Liver (tissue), 9 donors: ENCODE measurements around the gene PLEKHA6. TPM values are rescaled to one million over a fixed set of nuclear protein-coding genes. Genes with fewer than 3 reads are reported as not detected.

ENCODE experiments used
- DNase-seq: peaks from one replicate; pipeline ENCODE4 v3.0.0-alpha.2; 2017; ENCODE audit warnings: low spot score
- H3K27ac ChIP-seq, 2 donors: one replicate each; pipeline ENCODE4 v1.7.0; 2013; ENCODE audit warnings: inconsistent platforms in 2 of 2, low read length in 2 of 2, control low read depth in 1 of 2, low read depth in 1 of 2, mild to moderate bottlenecking in 1 of 2
- H3K27me3 ChIP-seq, 4 donors: one replicate each; pipeline versions ENCODE4 v1.6.1 to v1.7.0; 2013; ENCODE audit warnings: low read length in 3 of 4, inconsistent platforms in 1 of 4, mild to moderate bottlenecking in 1 of 4, moderate library complexity in 1 of 4; ENCODE audit not compliant: control insufficient read depth in 4 of 4, insufficient read depth in 4 of 4
- H3K36me3 ChIP-seq, 4 donors: one replicate each; pipeline versions ENCODE4 v1.6.1 to v1.7.0; 2013; ENCODE audit warnings: low read length in 3 of 4, mild to moderate bottlenecking in 3 of 4, low read depth in 1 of 4, moderate library complexity in 1 of 4; ENCODE audit not compliant: control insufficient read depth in 4 of 4, insufficient read depth in 3 of 4
- H3K4me1 ChIP-seq, 4 donors: one replicate each; pipeline versions ENCODE4 v1.6.1 to v1.7.0; 2013; ENCODE audit warnings: low read length in 3 of 4, mild to moderate bottlenecking in 3 of 4, moderate library complexity in 1 of 4; ENCODE audit not compliant: control insufficient read depth in 4 of 4, insufficient read depth in 4 of 4
- H3K4me3 ChIP-seq, 3 donors: one replicate each; pipeline versions ENCODE4 v1.6.1 to v1.7.0; 2013; ENCODE audit warnings: low read length in 3 of 3, control low read depth in 1 of 3, low read depth in 1 of 3, mild to moderate bottlenecking in 1 of 3
- H3K9ac ChIP-seq, 2 donors: one replicate each; pipeline ENCODE4 v1.7.0; 2013; ENCODE audit warnings: low read length in 2 of 2, mild to moderate bottlenecking in 2 of 2, moderate library complexity in 2 of 2, control low read depth in 1 of 2, low read depth in 1 of 2
- H3K9me3 ChIP-seq, 4 donors: one replicate each; pipeline versions ENCODE4 v1.6.1 to v1.7.0; 2013; ENCODE audit warnings: low read length in 3 of 4; ENCODE audit not compliant: control insufficient read depth in 4 of 4
- ATF3 ChIP-seq: IDR thresholded peaks from 2 replicates; pipeline ENCODE4 v1.6.1; 2016; ENCODE audit warnings: antibody characterized with exemption
- CTCF ChIP-seq: fragments of 150-350 bp; IDR thresholded peaks from 2 replicates; pipeline ENCODE4 v1.5.1; 2017; ENCODE audit warnings: improper control_type of control experiment, low read depth, low read length; ENCODE audit not compliant: missing input control
- EGR1 ChIP-seq, 2 donors: IDR thresholded peaks; 2 replicates each; pipeline ENCODE4 v1.6.1; 2016 to 2018; ENCODE audit warnings: antibody characterized with exemption in 2 of 2, low read depth in 2 of 2
- FOXA1 ChIP-seq: IDR thresholded peaks from 2 replicates; pipeline ENCODE4 v1.6.1; 2016; ENCODE audit warnings: antibody characterized with exemption
- FOXA2 ChIP-seq: IDR thresholded peaks from 2 replicates; pipeline ENCODE4 v1.6.1; 2016; ENCODE audit warnings: antibody characterized with exemption
- GABPA ChIP-seq, 2 donors: IDR thresholded peaks in 1 of 2; conservative IDR thresholded peaks in 1 of 2; 2 replicates each; pipeline ENCODE4 v1.6.1; 2016; ENCODE audit warnings: antibody characterized with exemption in 2 of 2, mild to moderate bottlenecking in 1 of 2, moderate library complexity in 1 of 2
- HNF4A ChIP-seq, 2 donors: conservative IDR thresholded peaks; 2 replicates each; pipeline ENCODE4 v1.6.1; 2016; ENCODE audit warnings: antibody characterized with exemption in 2 of 2, mild to moderate bottlenecking in 2 of 2
- HNF4G ChIP-seq: IDR thresholded peaks from 2 replicates; pipeline ENCODE4 v1.6.1; 2016; ENCODE audit warnings: antibody characterized with exemption
- JUND ChIP-seq, 2 donors: IDR thresholded peaks; 2 replicates each; pipeline ENCODE4 v1.6.1; 2016; ENCODE audit warnings: antibody characterized with exemption in 2 of 2
- NR2F2 ChIP-seq: IDR thresholded peaks from 2 replicates; pipeline ENCODE4 v1.6.1; 2016; ENCODE audit warnings: antibody characterized with exemption
- REST ChIP-seq: IDR thresholded peaks from 2 replicates; pipeline ENCODE4 v1.6.1; 2016; ENCODE audit warnings: antibody characterized with exemption, mild to moderate bottlenecking
- RXRA ChIP-seq, 2 donors: IDR thresholded peaks; 2 replicates each; pipeline ENCODE4 v1.6.1; 2017 to 2018; ENCODE audit warnings: antibody characterized with exemption in 2 of 2, mild to moderate bottlenecking in 1 of 2
- SP1 ChIP-seq: IDR thresholded peaks from 2 replicates; pipeline ENCODE4 v1.6.1; 2018; ENCODE audit warnings: antibody characterized with exemption, mild to moderate bottlenecking
- TAF1 ChIP-seq: conservative IDR thresholded peaks from 2 replicates; pipeline ENCODE4 v1.6.1; 2016; ENCODE audit warnings: antibody characterized with exemption, mild to moderate bottlenecking
- YY1 ChIP-seq: IDR thresholded peaks from 2 replicates; pipeline ENCODE4 v1.6.1; 2016; ENCODE audit warnings: antibody characterized with exemption, mild to moderate bottlenecking
- ZBTB33 ChIP-seq: IDR thresholded peaks from 2 replicates; pipeline ENCODE4 v1.6.1; 2016; ENCODE audit warnings: antibody characterized with exemption
- WGBS: extraction: QIAGEN DNeasy Blood & Tissue Kit; methylation state at CpG from one replicate; pipeline ENCODE4 v1.1.7; 2013; 5-methylcytosine and 5-hydroxymethylcytosine counted together
- polyA plus RNA-seq, 2 donors: library from polyadenylated mRNA; stranded (reverse) in 1 of 2; unstranded in 1 of 2; fragments of 200-250 nt in 1 of 2; fragments of >200 nt in 1 of 2; fragmentation: Nextera tagmentation in 1 of 2; extraction: Ambion mirVana in 1 of 2; gene quantifications; one replicate each; pipeline versions ENCODE4 v1.2.1 to v1.2.3, GENCODE V29; 2013 to 2015
- total RNA-seq, 2 donors: library from RNA; depleted of rRNA; stranded (reverse); fragments of >200 nt; gene quantifications; one replicate each; pipeline ENCODE4 v1.2.3, GENCODE V29; 2014
- donor health status: healthy.
- donor health status: healthy.
- donor health status: healthy.
- donor health status: healthy.
- donor health status: healthy.

Gene PLEKHA6
- total and polyA plus RNA-seq, 4 donors = 5.3 to 12.8 (median 7.6) TPM

- TF ChIP-seq HNF4G (no peak), GABPA (IDR thresholded peaks at IDR 0.05 in 1 of 2, conservative IDR thresholded peaks at IDR 0.05 in 1 of 2) (no peak), HNF4A (conservative IDR thresholded peaks at IDR 0.05) (no peak), EGR1 (IDR thresholded peaks at IDR 0.05; ENCODE audit: low read depth in 2 of 2) (no peak), JUND (IDR thresholded peaks at IDR 0.05) (no peak), ZBTB33 (no peak), SP1 (no peak), ATF3 (no peak), FOXA1 (no peak), YY1 (no peak), FOXA2 (no peak)
- 81% methylated on average over 3 of the region's 3 CpGs for WGBS
- H3K27ac ChIP-seq = peak overlapping the region; percentile 83 to 96
Measured at GRCh38 chr1:204212715-204213114, 147.0 kb downstream of the PLEKHA6 start.

GRCh38 chr1:204211046-204211445, 148.7 kb downstream of the PLEKHA6 start:
- Histone ChIP-seq H3K4me3 (no peak overlapping the region), H3K27me3 (no peaks in the 10 kb centered on the region), H3K27ac (peak overlapping the region in 1 of 2 donors; percentile 52), H3K4me1 (peaks cover 14 to 51% (median 29%) of the 10 kb centered on the region in 4 donors), H3K36me3 (peaks cover 0 to 2% (median 0%) of the 10 kb centered on the region in 4 donors), H3K9me3 (no peaks in the 10 kb centered on the region), H3K9ac (no peak overlapping the region)
- TF ChIP-seq HNF4A (conservative IDR thresholded peaks at IDR 0.05) (no peak), TAF1 (no peak), ZBTB33 (no peak), ATF3 (no peak), NR2F2 (no peak), REST (no peak), CTCF (no peak), RXRA (IDR thresholded peaks at IDR 0.05) (no peak)
- DNase-seq = no peak
- 76% methylated on average over 7 of the region's 7 CpGs for WGBS

More at GRCh38 chr1:204212715-204213114, 147.0 kb downstream of the PLEKHA6 start:
- peak overlapping the region; percentile 64 to 74 (median 71) for H3K4me3 ChIP-seq
- H3K9me3 ChIP-seq = no peaks in the 10 kb centered on the region
- H3K36me3 ChIP-seq = peaks cover 0 to 2% (median 0%) of the 10 kb centered on the region in 4 donors
- no peaks in the 10 kb centered on the region for H3K27me3 ChIP-seq
- H3K9ac ChIP-seq = peak overlapping the region in 1 of 2 donors; percentile 72
- no peak for DNase-seq
- peaks cover 12 to 34% (median 18%) of the 10 kb centered on the region in 4 donors for H3K4me1 ChIP-seq
